Activated naive CD8-positive, alpha-beta T cell (primary cell): ENCODE data around the gene RUNDC3A.
"Not testable (repeated sequence)": the region's sequence is repeated elsewhere in the genome, so short reads cannot be mapped to it uniquely, and the experiment has no call there.

Experiments used
- H3K27ac Mint-ChIP-seq: one replicate; pipeline ENCODE4 v1.8.0; 2021; ENCODE audit warnings: mixed read lengths
- H3K27me3 Mint-ChIP-seq: one replicate; pipeline ENCODE4 v1.8.0; 2021; ENCODE audit warnings: mixed read lengths
- H3K36me3 Mint-ChIP-seq: one replicate; pipeline ENCODE4 v1.8.0; 2021; ENCODE audit warnings: mixed read lengths
- H3K4me1 Mint-ChIP-seq: one replicate; pipeline ENCODE4 v1.8.0; 2021; ENCODE audit warnings: low read depth, mixed read lengths
- H3K4me3 Mint-ChIP-seq: one replicate; pipeline ENCODE4 v1.8.0; 2021; ENCODE audit warnings: mild to moderate bottlenecking, mixed read lengths
- H3K9me3 Mint-ChIP-seq: one replicate; pipeline ENCODE4 v1.8.0; 2021; ENCODE audit warnings: low read depth, mixed read lengths

Gene RUNDC3A

GRCh38 chr17:44362949-44363612, 54.7 kb downstream of the RUNDC3A start:
- Mint-ChIP-seq H3K4me3 (peak overlapping the region; percentile 80), H3K4me1 (peaks cover 9% of the 10 kb centered on the region), H3K9me3 (no peaks in the 10 kb centered on the region), H3K27me3 (peaks cover 2% of the 10 kb centered on the region), H3K27ac (no peak overlapping the region), H3K36me3 (no peaks in the 10 kb centered on the region)

GRCh38 chr17:44363613-44364159, 55.3 kb downstream of the RUNDC3A start, which contains the start of gene FAM171A2:
FAM171A2 (minus strand) TSS chr17:44363853; CDS start chr17:44363714, 139 bp downstream.
- Mint-ChIP-seq H3K4me1 (peaks cover 9% of the 10 kb centered on the region), H3K4me3 (peak within 1 kb of the TSS; percentile 80), H3K27me3 (peaks cover 2% of the 10 kb centered on the region), H3K27ac (no peak within 1 kb of the TSS), H3K9me3 (no peaks in the 10 kb centered on the region), H3K36me3 (no peaks in the 10 kb centered on the region)

- H3K27me3 Mint-ChIP-seq, H3K27ac Mint-ChIP-seq, H3K9me3 Mint-ChIP-seq, H3K4me1 Mint-ChIP-seq, H3K36me3 Mint-ChIP-seq: not testable (repeated sequence)
- H3K4me3 Mint-ChIP-seq: peak overlapping the region; percentile 50
Observed at GRCh38 chr17:44365051-44365450, 56.6 kb downstream of the RUNDC3A start.

- Mint-ChIP-seq H3K4me3 (no peak overlapping the region), H3K9me3 (no peaks in the 10 kb centered on the region), H3K4me1 (peaks cover 9% of the 10 kb centered on the region), H3K36me3 (no peaks in the 10 kb centered on the region), H3K27me3 (peaks cover 5% of the 10 kb centered on the region), H3K27ac (no peak overlapping the region)
Observed at GRCh38 chr17:44367231-44367979, 59.0 kb downstream of the RUNDC3A start.
